Bronchial epithelial cell (primary cell): ENCODE measurements around the gene CCDC8. TPM values are rescaled to one million over a fixed set of nuclear protein-coding genes. Genes with fewer than 3 reads are reported as not detected.

ENCODE experiments used
- DNase-seq: peaks from one replicate; pipeline ENCODE4 v3.0.0-alpha.2; 2010; ENCODE audit warnings: low read depth
- FAIRE-seq: peaks from 2 replicates; lab custom pipeline; 2011; peaks lifted over from hg19 to GRCh38; lab: Jason Lieb, UNC
- H3K27me3 ChIP-seq: 2 replicates; pipeline ENCODE4 v1.5.1; 2011; ENCODE audit warnings: low read length; ENCODE audit not compliant: control insufficient read depth, insufficient read depth
- H3K36me3 ChIP-seq: 2 replicates; pipeline ENCODE4 v1.5.1; 2011; ENCODE audit warnings: low read length; ENCODE audit not compliant: control insufficient read depth, insufficient read depth
- H3K4me3 ChIP-seq: 2 replicates; pipeline ENCODE4 v1.5.1; 2011; ENCODE audit warnings: mild to moderate bottlenecking, low read depth, low read length, control low read depth
- CTCF ChIP-seq: IDR thresholded peaks from 2 replicates; pipeline ENCODE4 v1.5.1; 2011; ENCODE audit warnings: mild to moderate bottlenecking, moderate library complexity, low read length, control low read depth, inconsistent platforms; ENCODE audit not compliant: insufficient read depth, severe bottlenecking
- total RNA-seq: library from RNA; depleted of rRNA; stranded (reverse); fragments of >200 nt; gene quantifications from 2 replicates; pipeline ENCODE4 v1.2.1, GENCODE V29; 2014

CCDC8 gene
- total RNA-seq = 4.7 and 10.3 TPM in 2 replicates

- Histone ChIP-seq H3K27me3 (no peaks in the 10 kb centered on the region), H3K36me3 (peaks cover 3% of the 10 kb centered on the region), H3K4me3 (peak within 1 kb of the TSS; percentile 55)
- TF ChIP-seq CTCF = no peak
- DNase-seq (peak; percentile 76), FAIRE-seq (no peak)
Measured at GRCh38 chr19:46413262-46414031, at the start of gene CCDC8. Gene CCDC8, minus strand, starts transcription at chr19:46413564. Its CDS starts 754 bp downstream, at chr19:46412810.

- FAIRE-seq (no peak), DNase-seq (peak; percentile 98)
- Histone ChIP-seq H3K27me3 (no peaks in the 10 kb centered on the region), H3K36me3 (no peaks in the 10 kb centered on the region), H3K4me3 (no peak overlapping the region)
- TF ChIP-seq CTCF = no peak
Measured at GRCh38 chr19:46461537-46461936, 48.2 kb upstream of the CCDC8 start.

- no peak for FAIRE-seq
- Histone ChIP-seq H3K4me3 (no peak overlapping the region), H3K36me3 (no peaks in the 10 kb centered on the region), H3K27me3 (no peaks in the 10 kb centered on the region)
- TF ChIP-seq CTCF = no peak
- peak; percentile 88 for DNase-seq
Measured at GRCh38 chr19:46460981-46461380, 47.6 kb upstream of the CCDC8 start.

GRCh38 chr19:46460055-46460454 lies 46.7 kb upstream of the CCDC8 start:
- H3K27me3 ChIP-seq = no peaks in the 10 kb centered on the region
- no peak for TF ChIP-seq CTCF
- no peaks in the 10 kb centered on the region for H3K36me3 ChIP-seq
- no peak overlapping the region for H3K4me3 ChIP-seq
- no peak for DNase-seq
- no peak for FAIRE-seq

GRCh38 chr19:46456930-46457329 lies 43.6 kb upstream of the CCDC8 start:
- Histone ChIP-seq H3K27me3 (no peaks in the 10 kb centered on the region), H3K36me3 (no peaks in the 10 kb centered on the region), H3K4me3 (no peak overlapping the region)
- TF ChIP-seq CTCF = no peak
- DNase-seq (no peak), FAIRE-seq (no peak)
